Activated T-cell treated with anti-CD3 and anti-CD28 coated beads for 48 hours (primary cell): ENCODE results near the gene THAP7.
"Not testable (repeated sequence)": the region's sequence is repeated elsewhere in the genome, so short reads cannot be mapped to it uniquely, and the experiment has no call there.

Experiments used
- DNase-seq: peaks from one replicate; pipeline ENCODE4 v3.0.0-alpha.2; 2020; ENCODE audit warnings: low read depth

Gene THAP7, protein sequence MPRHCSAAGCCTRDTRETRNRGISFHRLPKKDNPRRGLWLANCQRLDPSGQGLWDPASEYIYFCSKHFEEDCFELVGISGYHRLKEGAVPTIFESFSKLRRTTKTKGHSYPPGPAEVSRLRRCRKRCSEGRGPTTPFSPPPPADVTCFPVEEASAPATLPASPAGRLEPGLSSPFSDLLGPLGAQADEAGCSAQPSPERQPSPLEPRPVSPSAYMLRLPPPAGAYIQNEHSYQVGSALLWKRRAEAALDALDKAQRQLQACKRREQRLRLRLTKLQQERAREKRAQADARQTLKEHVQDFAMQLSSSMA

DNA sequence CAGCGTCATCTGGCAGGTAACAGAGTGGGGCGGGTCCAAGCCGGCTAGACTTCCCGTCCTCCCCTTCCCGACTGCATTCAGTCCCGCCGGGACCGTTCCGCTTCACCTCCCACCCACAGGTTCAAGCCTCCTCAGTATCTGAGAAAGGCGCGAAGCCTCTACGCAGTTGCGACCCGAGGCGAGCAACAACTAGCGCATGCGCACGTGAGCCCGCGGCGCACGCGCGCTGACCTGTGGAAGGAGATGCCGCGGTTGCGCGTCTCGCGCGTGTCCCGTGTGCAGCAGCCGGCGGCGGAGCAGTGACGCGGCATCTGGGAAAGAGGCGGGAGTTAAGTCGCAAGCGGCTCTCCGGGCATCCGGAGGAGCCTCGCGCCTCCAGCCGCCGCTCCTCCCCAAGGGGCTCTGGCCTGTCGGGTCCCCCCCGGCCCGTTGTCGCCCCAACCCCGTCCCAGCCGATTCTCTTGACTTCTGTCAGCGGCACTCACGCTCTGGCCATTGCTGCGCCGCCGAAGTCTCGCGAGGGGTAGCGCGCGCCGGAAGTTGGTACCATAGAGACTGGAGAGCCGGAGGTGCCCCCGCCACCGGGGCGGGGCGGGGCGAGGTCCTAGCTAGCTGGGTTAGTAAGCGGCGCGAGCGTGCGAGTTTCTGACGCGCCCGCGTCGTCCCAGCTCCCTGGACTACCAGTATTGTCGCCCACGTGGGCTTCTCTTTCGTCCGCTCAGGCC lies at the start of gene THAP7:
THAP7 (minus strand) TSS at position 518 of the 725 bp plus-strand sequence; CDS start at position 311, 207 bp downstream.
- DNase-seq, result peak; percentile 96

- DNase-seq, result no peak
Observed at GRCh38 chr22:21051145-21051830, 49.4 kb upstream of the THAP7 start.

- DNase-seq, result not testable (repeated sequence)
Observed at GRCh38 chr22:21048965-21049364, 47.0 kb upstream of the THAP7 start.

DNA sequence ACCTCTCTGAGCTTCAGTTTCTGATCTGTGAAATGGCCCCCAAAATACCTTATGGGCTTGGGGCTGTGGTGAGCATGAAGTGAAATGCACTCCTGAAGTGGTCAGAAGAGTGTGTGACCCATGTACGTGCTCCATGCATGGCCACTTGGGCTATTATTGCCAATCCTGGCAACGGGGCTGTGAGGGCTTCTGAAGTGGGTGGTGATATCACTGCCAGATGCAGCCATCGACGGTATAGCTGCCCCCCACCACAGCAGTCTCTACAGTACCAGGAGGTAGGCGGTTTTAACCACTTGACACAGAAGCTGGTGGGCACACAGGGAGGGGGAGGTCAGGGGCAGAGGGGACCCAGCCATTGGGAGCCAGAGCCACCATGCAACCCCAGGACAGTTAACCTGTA lies 46.5 kb upstream of the THAP7 start:
- not testable (repeated sequence) for DNase-seq

- no peak for DNase-seq
Observed at GRCh38 chr22:21047730-21048129, 45.8 kb upstream of the THAP7 start.

DNA sequence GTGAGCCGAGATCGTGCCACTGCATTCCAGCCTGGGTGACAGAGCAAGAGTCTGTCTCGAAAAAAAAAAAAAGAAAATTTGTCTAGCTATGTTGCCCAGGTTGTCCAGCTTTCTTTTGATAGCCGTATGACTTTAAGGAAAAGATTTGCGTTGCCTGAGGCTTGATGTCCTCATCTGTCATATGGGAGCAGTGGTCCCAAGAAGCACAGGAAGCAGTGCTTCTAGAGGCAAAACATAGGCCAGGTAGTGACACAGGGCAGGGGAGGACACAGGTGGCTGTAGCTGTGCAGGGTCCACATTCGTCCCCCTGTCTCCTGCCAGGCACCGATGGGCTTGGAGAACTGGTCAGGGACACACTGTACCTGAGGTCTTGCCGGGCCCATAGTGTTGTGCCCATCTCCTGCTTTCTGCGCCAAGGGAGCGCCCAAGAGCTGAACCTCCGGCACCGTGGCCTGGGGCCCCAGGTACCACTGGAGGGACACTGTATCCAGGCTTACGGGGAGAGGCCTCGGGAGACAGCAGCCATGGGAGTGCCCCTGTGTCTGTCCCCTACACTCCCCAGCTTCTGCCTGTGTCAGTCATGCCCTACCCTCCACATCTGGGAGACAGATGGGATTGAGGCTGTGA lies 45.2 kb upstream of the THAP7 start:
- DNase-seq, result no peak

DNA sequence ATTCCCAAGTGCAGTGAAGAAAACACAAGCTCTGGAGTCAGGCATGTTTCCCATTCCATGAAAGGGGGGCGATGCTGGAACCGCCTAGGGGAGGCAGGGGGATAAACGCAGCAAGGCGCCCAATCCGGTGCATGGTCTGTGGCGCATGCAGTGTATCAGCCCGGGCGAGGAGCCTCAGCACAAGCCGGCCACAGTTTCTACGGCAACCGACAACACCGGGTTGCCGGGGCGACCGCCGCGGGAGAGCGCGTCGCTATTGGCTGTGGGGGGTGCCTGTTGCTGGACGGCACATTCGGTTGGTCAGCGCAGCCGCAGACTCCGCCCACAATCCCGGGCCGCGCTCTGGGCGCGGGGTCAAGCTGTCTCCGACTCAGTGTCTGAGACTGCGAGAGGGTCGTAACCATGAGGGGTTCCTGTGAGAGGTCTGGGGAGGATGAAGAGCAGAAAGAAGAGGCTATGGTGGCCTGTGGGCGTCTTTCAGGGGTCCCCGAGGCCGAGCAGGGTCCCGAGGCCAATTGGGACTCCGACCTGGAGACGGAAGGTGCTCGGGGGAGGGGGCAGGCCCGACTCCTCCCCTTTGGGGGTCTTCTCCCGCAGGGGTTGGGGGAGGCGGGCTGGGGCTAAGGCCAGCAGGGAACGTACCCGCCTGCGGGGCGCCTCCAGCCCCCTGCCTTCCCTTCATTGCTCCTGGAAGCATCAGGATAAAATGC lies 43.8 kb upstream of the THAP7 start, which contains the start of gene LRRC74B:
LRRC74B (plus strand) TSS at position 362 of the 710 bp plus-strand sequence; CDS start at position 403, 41 bp downstream.
- peak; percentile 79 for DNase-seq

GRCh38 chr22:21044931-21045584 lies 43.1 kb upstream of the THAP7 start:
- no peak for DNase-seq

DNA sequence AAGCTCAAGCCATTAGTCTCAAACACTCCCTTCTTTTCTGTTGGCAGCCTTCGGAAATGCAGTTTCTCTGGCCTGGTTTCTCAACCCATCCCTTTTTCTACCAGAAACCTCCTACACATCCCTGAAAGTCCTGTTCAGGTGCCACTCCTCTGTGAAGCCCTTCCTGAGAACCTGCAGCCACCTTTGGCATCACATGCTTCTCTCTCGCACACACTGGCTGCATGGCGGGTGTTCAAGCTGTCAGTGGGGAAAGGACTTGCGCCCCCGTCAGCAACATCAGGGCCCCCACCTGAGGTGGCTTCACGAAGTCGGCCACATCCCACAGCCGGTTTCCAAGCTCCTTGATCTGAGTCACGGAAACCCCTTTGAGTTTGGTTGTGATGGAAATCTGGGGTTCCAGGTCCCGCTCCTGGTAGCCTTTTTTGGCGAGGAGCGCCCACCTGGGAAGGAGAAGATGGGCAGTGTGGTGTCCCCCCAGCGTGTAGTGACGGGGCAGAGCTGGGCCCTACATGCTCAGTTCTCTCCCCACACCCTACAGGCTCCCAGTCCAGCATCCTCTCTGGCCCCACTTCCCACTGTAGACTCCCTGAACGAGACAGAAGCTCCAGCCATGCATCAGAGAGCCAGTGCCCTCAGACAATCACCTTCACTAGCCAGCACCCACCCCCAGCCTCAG lies 42.1 kb upstream of the THAP7 start:
- DNase-seq, result no peak

GRCh38 chr22:21042978-21043859 lies 41.3 kb upstream of the THAP7 start:
- DNase-seq, result no peak

- DNase-seq, result no peak
Observed at GRCh38 chr22:21041937-21042336, 40.0 kb upstream of the THAP7 start.

DNA sequence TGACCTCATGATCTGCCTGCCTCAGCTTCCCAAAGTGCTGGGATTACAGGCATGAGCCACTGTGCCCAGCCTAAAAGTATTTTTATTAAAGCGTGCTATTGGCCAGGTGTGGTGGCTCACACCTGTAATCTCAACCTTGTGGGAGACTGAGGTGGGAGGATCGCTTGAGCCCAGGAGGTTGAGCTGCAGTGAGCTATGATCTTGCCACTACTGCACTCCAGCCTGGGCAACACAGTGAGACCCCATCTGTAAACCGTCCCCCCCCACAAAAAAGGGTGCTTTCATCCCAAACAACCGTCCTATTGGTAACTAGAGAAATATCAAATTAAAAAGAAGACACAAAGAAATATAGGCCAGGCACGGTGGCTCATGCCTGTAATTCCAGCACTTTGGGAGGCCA lies 37.2 kb upstream of the THAP7 start:
- not testable (repeated sequence) for DNase-seq

DNA sequence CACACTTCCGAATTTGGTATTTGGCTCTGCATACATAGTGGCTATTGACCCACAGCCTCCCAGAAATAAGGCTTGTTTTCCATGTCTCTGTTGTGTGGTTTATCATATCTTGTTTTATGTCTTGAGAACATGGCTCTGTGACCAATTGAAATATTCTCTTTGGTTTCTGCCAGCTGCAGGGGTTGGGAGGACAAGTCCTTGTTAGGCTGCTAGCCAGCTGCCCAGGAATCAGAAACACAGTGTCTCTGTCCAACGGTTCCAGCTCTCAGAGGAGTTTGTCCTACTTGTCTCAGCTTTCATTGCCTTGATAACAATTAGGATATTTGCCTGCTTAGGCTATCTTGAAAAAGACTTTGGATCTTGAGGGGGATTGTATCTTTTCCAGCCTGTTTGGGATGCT lies 36.5 kb upstream of the THAP7 start:
- no peak for DNase-seq

DNA sequence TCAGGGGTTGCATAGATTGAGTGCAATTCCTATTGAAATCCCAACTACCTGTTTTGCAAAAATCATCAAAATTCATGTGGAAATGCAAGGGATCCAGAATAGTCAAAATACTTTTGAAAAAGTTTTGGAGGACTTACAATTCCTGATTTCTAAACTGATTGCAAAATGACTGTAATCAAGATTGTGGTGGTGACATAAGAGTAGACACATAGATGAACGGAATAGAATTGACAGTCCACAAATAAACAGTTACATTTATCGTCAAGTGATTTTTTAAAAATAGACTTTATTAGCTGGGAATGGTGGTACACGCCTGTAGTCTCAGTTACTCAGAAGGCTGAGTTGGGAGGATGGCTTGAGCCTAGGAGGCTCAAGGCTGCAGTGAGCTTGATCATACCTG lies 33.1 kb upstream of the THAP7 start:
- no peak for DNase-seq

GRCh38 chr22:21033895-21034294 lies 32.0 kb upstream of the THAP7 start:
- no peak for DNase-seq

DNA sequence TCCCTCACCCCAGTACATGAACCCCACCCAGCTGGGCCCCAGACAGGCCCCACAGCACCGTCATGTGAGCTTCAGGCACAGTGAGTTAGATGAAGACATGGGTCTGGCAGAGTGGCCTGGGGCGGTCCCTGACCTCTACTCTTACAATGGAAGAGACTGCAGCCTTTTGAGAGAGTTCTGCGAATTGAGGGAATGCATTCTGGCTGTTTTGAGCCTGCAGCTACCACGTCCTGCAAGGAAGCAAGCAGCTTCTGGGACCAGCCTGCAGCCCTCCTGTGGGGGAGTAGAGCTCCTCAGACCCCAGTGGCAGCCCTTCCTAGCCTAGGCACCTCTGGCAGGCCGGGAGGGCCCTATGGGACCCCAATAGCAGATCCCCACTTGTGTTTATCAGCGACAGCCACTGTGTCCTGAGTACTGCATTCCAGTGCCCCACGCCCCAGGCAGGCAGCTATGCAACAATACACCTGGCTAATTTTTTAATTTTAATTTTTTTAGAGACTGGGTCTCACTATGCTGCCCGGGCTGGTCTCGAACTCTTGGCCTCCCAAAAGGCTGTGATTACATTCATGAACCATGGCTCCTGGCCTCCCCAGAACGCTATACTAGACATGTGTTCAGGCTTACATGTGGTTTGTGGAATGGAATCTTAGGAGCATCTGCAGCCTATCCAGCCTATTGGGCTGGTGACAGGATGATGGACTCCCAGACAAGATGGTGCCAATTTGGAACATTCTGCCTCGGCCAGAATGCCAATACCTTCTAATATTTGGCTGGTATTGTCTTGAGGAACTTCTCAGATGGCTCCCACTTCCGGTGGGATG lies 31.2 kb upstream of the THAP7 start:
- DNase-seq, result no peak

DNA sequence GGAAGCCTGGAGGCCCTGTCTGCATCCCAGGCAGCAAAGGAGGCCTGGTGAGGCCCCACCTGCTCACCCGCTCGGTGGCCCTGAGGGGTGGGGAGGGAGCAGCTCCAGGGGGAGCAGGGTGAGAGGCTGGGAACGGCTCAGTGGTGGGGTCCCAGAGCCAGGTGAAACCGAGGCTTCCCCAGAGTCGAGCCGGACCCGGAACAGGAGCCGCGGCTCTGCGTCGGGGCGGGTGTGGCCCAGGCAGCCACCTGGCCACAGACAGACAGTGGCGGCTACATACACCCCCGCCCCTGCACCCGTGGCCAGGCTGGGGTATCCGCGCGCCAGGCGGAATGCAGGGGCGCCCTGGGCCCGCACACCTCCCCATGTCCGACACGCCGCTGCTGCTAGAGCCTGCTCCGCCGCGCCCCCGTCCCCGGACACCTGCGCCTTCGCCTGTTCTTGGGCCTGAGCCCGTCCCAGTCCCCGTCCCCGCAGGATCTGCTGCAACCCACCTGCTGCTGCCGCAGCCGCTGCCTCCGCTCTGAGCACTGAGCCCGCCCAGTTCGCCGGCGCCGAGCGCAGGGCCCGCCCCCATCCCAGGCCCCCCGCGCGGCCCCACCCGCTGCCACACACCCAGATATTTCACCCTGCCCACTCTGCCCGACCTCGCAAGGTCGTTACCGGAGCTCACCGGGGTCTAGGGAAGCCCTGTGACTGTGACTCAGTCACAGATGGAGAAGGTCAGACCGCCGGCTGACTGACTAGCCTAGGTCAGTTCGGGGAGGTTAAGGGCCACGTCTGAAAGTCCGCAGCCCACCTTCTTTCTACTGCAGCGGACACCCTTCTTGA lies 30.3 kb upstream of the THAP7 start, which contains the start of gene SLC7A4:
SLC7A4 (minus strand) TSS at position 525 of the 831 bp plus-strand sequence. CDS start 749 bp downstream, outside the sequence.
- no peak for DNase-seq
